ENCODE results near the gene MBD3.
A peak's percentile ranks its signal among the peaks of the same experiment; 100 is the strongest.

Gene MBD3

GRCh38 chr19:1533510-1534150 is 59.0 kb downstream of the MBD3 start (continued):
- no peak for TF ChIP-seq CTCF (tag by site-specific recombination; IDR thresholded peaks at IDR 0.05)
- no peak for TF ChIP-seq HOXA7 (CRISPR knock-in tag; IDR thresholded peaks at IDR 0.05; ENCODE audit: borderline replicate concordance)
- no peak for TF ChIP-seq ZNF280C (tag by site-specific recombination; IDR thresholded peaks at IDR 0.05)

GRCh38 chr19:1532003-1532402 is 60.7 kb downstream of the MBD3 start:
- CTCF ChIA-PET, result no interaction called here

GRCh38 chr19:1531587-1531986 is 61.1 kb downstream of the MBD3 start:
- TF ChIP-seq ZNF280C (tag by site-specific recombination; IDR thresholded peaks at IDR 0.05) (no peak), ZNF18 (tag by site-specific recombination; IDR thresholded peaks at IDR 0.05) (no peak), PRDM6 (tag by site-specific recombination; IDR thresholded peaks at IDR 0.05) (no peak), KLF8 (tag by site-specific recombination; IDR thresholded peaks at IDR 0.05) (no peak), ZNF157 (tag by site-specific recombination; IDR thresholded peaks at IDR 0.05) (no peak), RBAK (tag by site-specific recombination; IDR thresholded peaks at IDR 0.05) (no peak), ZNF354C (tag by site-specific recombination; IDR thresholded peaks at IDR 0.05; ENCODE audit: borderline replicate concordance, low read depth) (no peak), SCRT2 (tag by site-specific recombination; IDR thresholded peaks at IDR 0.05) (no peak), ZNF292 (tag by site-specific recombination; IDR thresholded peaks at IDR 0.05; ENCODE audit: borderline replicate concordance, low read depth) (no peak), ZNF785 (tag by site-specific recombination; IDR thresholded peaks at IDR 0.05) (no peak), ZNF610 (tag by site-specific recombination; IDR thresholded peaks at IDR 0.05; ENCODE audit: borderline replicate concordance) (no peak), ZNF211 (tag by site-specific recombination; IDR thresholded peaks at IDR 0.05; ENCODE audit: low read depth) (no peak)
- H3K36me3 ChIP-seq (ENCODE audit: control insufficient read depth in 2 of 2, insufficient read depth in 1 of 2, low read length in 2 of 2), result no peaks in the 10 kb centered on the region
- no peak overlapping the region for H3K4me3 ChIP-seq (ENCODE audit: low read depth, low read length)
- no peak overlapping the region for H3K27ac ChIP-seq (ENCODE audit: extremely low read depth, low read depth, low read length)
- ChIA-PET CTCF (no interaction called here), POLR2A (no interaction called here)
- H3K4me1 ChIP-seq (ENCODE audit: control insufficient read depth, insufficient read depth, low read length), result no peaks in the 10 kb centered on the region
- H3K9me3 ChIP-seq (ENCODE audit: control insufficient read depth, insufficient read depth, low read depth, low read length), result no peaks in the 10 kb centered on the region

More at GRCh38 chr19:1532003-1532402, 60.7 kb downstream of the MBD3 start:
- H3K27ac ChIP-seq (ENCODE audit: extremely low read depth, low read depth, low read length), result no peak overlapping the region
- TF ChIP-seq ZNF544 (tag by site-specific recombination; IDR thresholded peaks at IDR 0.05) (no peak), ZNF121 (tag by site-specific recombination; IDR thresholded peaks at IDR 0.05) (peak; percentile 93; the same call in 1 of the 2 replicates)
- H3K4me1 ChIP-seq (ENCODE audit: control insufficient read depth, insufficient read depth, low read length), result no peaks in the 10 kb centered on the region
- no peaks in the 10 kb centered on the region for H3K36me3 ChIP-seq (ENCODE audit: control insufficient read depth in 2 of 2, insufficient read depth in 1 of 2, low read length in 2 of 2)
- POLR2A ChIA-PET, result interaction anchor here (0.8 kb wide), 1 partner anchor 65 kb away, joined by 3 read pairs; no protein-coding TSS in a partner anchor
- no peak overlapping the region for H3K4me3 ChIP-seq (ENCODE audit: low read depth, low read length)
- H3K9me3 ChIP-seq (ENCODE audit: control insufficient read depth, insufficient read depth, low read depth, low read length), result no peaks in the 10 kb centered on the region

Data from HEK293 (cell line).